Activated T-helper 1 cell treated with anti-CD3 and anti-CD28 coated beads, Interleukin-12 subunit alpha, Interleukin-12 subunit beta, Interleukin-2, Interleukin-4 antibody, amounts not matched to agents 30 ng/mL and 10 ng/mL and 1 ng/mL, durations not matched to agents 14 hours and 24 hours and 36 hours (primary cell): ENCODE results near the gene COL6A5. TPM values are rescaled to one million over a fixed set of nuclear protein-coding genes. Genes with fewer than 3 reads are reported as not detected.

ENCODE experiments used
- DNase-seq: peaks from one replicate; pipeline ENCODE4 v3.0.0; 2021; ENCODE audit warnings: low spot score
- H3K27ac Mint-ChIP-seq: one replicate; pipeline ENCODE4 v1.8.0; 2021; ENCODE audit warnings: mild to moderate bottlenecking, mixed read lengths
- H3K27me3 Mint-ChIP-seq: one replicate; pipeline ENCODE4 v1.8.0; 2022; ENCODE audit warnings: mild to moderate bottlenecking, moderate library complexity, mixed read lengths; ENCODE audit not compliant: insufficient read depth
- H3K36me3 Mint-ChIP-seq: one replicate; pipeline ENCODE4 v1.8.0; 2021; ENCODE audit warnings: low read depth, mixed read lengths
- H3K4me1 Mint-ChIP-seq: one replicate; pipeline ENCODE4 v1.8.0; 2021; ENCODE audit warnings: low read depth, mixed read lengths
- H3K4me3 Mint-ChIP-seq: one replicate; pipeline ENCODE4 v1.8.0; 2021; ENCODE audit warnings: mild to moderate bottlenecking, moderate library complexity, mixed read lengths
- H3K9me3 Mint-ChIP-seq: one replicate; pipeline ENCODE4 v1.8.0; 2021; ENCODE audit warnings: mixed read lengths
- intact Hi-C: fragments of 100-400 bp; cut with micrococcal nuclease; formaldehyde crosslinking; loops from one replicate; pipeline ENCODE4 v1.15.1; 2024
- total RNA-seq: library from RNA; stranded (reverse); gene quantifications from 2 replicates; pipeline ENCODE4 v1.2.3, GENCODE V29; 2022

COL6A5 gene
- total RNA-seq, 1 donor from 2014 or later: 0.16 TPM

GRCh38 chr3:130517602-130518001 is 172.1 kb downstream of the COL6A5 start:
- intact Hi-C loops: no loop called here

DNA sequence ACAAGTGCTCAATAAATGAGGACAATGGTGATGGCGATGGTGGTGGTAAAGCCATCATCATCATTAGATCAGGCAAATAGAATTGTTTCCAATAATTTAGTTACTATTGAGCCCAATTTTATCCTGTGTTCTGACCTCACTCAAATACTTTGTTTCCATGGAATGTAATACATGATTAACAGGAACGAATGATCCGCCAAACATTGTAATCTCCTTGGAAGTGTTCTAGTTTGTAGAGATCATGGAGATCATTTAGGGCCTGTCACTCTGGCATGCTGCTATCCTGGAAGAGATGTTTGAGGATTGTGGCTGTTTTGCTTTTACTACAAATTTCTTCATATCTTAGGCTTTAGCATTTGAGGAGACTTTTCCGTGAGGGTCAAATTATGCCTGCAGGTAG is 174.3 kb downstream of the COL6A5 start:
- Mint-ChIP-seq H3K9me3 (no peaks in the 10 kb centered on the region), H3K4me3 (no peak overlapping the region), H3K36me3 (no peaks in the 10 kb centered on the region), H3K27ac (no peak overlapping the region), H3K27me3 (peaks cover 33% of the 10 kb centered on the region), H3K4me1 (no peaks in the 10 kb centered on the region)
- DNase-seq: no peak
- intact Hi-C loops: no loop called here

More at GRCh38 chr3:130517602-130518001, 172.1 kb downstream of the COL6A5 start:
- no peak for DNase-seq
- peaks cover 26% of the 10 kb centered on the region for H3K27me3 Mint-ChIP-seq
- no peaks in the 10 kb centered on the region for H3K4me1 Mint-ChIP-seq
- H3K9me3 Mint-ChIP-seq: no peaks in the 10 kb centered on the region
- H3K4me3 Mint-ChIP-seq: no peak overlapping the region
- no peaks in the 10 kb centered on the region for H3K36me3 Mint-ChIP-seq
- no peak overlapping the region for H3K27ac Mint-ChIP-seq

- H3K27ac Mint-ChIP-seq: no peak overlapping the region
- H3K4me1 Mint-ChIP-seq: no peaks in the 10 kb centered on the region
Measured at GRCh38 chr3:130522399-130522798, 176.9 kb downstream of the COL6A5 start.

DNA sequence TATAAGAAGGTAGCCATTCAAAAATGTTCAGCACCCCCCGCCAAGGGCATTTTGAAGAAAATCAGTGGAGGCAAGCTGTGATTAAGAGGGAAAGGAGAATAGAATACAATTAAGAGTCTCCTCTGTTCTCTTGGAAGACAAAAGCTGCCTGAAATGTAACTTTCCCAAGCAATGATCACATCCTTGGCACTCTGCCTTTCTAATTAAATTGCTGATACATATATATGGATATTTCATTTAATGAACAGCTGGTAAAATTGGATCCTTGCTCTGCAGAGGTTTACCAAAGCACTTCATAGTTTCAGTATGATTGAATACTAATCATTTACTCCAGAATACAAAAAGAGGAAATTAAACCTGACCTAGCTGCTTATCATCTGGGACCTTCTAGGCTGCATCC is 182.0 kb downstream of the COL6A5 start:
- intact Hi-C loops: no loop called here
- Mint-ChIP-seq H3K9me3 (no peaks in the 10 kb centered on the region), H3K36me3 (no peaks in the 10 kb centered on the region), H3K27me3 (peaks cover 15% of the 10 kb centered on the region), H3K27ac (no peak overlapping the region), H3K4me3 (no peak overlapping the region), H3K4me1 (peaks cover 6% of the 10 kb centered on the region)
- no peak for DNase-seq

More at GRCh38 chr3:130522399-130522798, 176.9 kb downstream of the COL6A5 start:
- intact Hi-C loops: no loop called here
- DNase-seq: no peak
- H3K36me3 Mint-ChIP-seq: no peaks in the 10 kb centered on the region
- H3K9me3 Mint-ChIP-seq: no peaks in the 10 kb centered on the region
- no peak overlapping the region for H3K4me3 Mint-ChIP-seq
- H3K27me3 Mint-ChIP-seq: peaks cover 29% of the 10 kb centered on the region

DNA sequence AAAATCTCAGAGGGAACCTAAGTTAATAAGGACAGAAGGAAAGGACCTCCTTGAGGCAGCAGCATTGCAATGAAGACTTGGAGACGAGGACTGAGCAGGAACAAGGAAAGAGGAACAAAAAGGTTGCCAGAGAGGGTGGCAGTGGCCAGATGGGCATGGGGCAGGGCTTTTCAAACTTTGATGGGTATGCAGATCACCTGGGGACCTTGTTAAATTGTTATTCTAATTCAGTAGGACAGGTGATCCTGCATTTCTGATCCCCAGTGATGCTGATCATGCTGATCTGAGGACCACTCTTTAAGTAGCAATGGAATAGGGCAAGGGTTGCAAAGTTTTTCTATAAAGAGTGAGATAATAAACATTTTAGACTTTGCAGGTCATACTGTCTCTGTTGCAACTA is 182.6 kb downstream of the COL6A5 start:
- H3K9me3 Mint-ChIP-seq: no peaks in the 10 kb centered on the region
- DNase-seq: no peak
- H3K27me3 Mint-ChIP-seq: peaks cover 10% of the 10 kb centered on the region
- H3K36me3 Mint-ChIP-seq: no peaks in the 10 kb centered on the region
- H3K27ac Mint-ChIP-seq: no peak overlapping the region
- intact Hi-C loops: no loop called here
- H3K4me1 Mint-ChIP-seq: peaks cover 6% of the 10 kb centered on the region
- H3K4me3 Mint-ChIP-seq: no peak overlapping the region

DNA sequence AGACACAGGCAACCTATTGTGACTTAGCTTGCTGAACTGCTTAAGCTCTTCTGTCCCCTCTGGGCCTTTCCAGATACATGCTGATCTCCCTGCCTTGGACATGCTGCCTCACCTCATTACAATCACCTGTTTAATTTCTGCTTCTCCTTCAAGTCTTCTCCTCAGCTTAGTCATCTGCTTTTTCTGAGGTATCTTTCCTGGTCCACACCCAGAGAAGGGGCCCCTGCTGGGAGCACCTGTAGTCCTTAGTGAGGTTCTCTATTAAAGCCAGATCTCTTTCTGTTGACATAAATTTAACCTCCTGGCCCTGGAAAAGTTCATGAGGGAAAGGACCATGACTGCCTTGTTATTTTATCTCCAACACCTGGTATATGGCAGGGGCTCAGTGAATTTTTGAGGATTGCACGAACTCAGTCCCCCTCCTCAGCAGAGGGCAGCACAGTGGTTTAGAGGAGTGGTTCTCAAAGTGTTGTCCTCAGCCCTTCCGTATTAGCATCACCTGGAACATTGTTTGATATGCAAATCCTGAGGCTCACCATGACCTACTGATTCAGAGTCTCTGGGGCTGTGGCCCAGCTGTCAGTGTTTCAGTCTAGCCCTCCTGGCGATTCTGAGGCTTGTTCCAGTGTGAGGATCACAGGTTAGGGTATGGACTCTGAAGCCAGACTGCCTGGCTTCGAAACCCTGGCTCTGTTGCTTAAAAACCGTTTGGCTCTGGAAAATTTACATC is 184.2 kb downstream of the COL6A5 start:
- no peaks in the 10 kb centered on the region for H3K36me3 Mint-ChIP-seq
- peaks cover 6% of the 10 kb centered on the region for H3K4me1 Mint-ChIP-seq
- no peak for DNase-seq
- intact Hi-C loops: loop anchor here (10.0 kb wide), 1 partner anchor 375 kb away; no protein-coding TSS in a partner anchor
- no peak overlapping the region for H3K4me3 Mint-ChIP-seq
- H3K27ac Mint-ChIP-seq: no peak overlapping the region
- no peaks in the 10 kb centered on the region for H3K9me3 Mint-ChIP-seq
- H3K27me3 Mint-ChIP-seq: peaks cover 7% of the 10 kb centered on the region

DNA sequence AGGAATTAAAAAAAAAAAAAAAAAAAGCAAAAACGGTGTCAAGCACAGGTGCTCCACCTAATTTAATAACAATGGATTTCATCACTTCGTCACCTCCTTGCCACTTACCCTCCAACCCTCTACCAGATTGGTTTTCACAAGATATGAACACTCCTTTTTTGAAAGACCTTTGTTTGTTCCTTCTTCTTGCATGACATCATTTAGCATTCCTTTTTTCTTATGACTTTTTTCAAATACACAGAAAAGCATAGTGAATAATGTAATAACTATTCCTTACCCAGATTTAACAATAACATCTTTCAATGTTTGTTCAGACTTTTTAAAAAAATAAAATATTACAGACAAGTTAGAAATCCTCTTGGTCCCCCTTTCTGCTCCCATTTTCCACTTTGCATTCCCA is 187.8 kb downstream of the COL6A5 start:
- Mint-ChIP-seq H3K27ac (no peak overlapping the region), H3K9me3 (no peaks in the 10 kb centered on the region), H3K27me3 (no peaks in the 10 kb centered on the region), H3K4me3 (no peak overlapping the region), H3K4me1 (peaks cover 6% of the 10 kb centered on the region), H3K36me3 (no peaks in the 10 kb centered on the region)
- no peak for DNase-seq
- intact Hi-C loops: loop anchor here (10.0 kb wide), 1 partner anchor 378 kb away; no protein-coding TSS in a partner anchor

Other genes starting within 250 kb of the COL6A5 start
- gene COL6A6, start 171.5 kb downstream of the COL6A5 start, total RNA-seq: not detected in 2 replicates